ENCODE results near the gene CNOT1. TPM values are rescaled to one million over a fixed set of nuclear protein-coding genes. Genes with fewer than 3 reads are reported as not detected.

CNOT1 gene
- total RNA-seq, 2 experiments from 2014 or later, result 164 to 184 TPM

- H3K27me3 ChIP-seq (ENCODE audit: control insufficient read depth in 1 of 2, insufficient read depth in 2 of 2, low read length in 2 of 2), result no peaks in the 10 kb centered on the region
- H3K9me3 ChIP-seq (ENCODE audit: control insufficient read depth in 1 of 2, insufficient read depth in 1 of 2, low read length in 2 of 2), result no peaks in the 10 kb centered on the region
- no peak for TF ChIP-seq CTCF (IDR thresholded peaks at IDR 0.05)
- Mint-ChIP-seq H3K36me3 (ENCODE audit: low read depth) (peaks cover 93% of the 10 kb centered on the region), H3K4me1 (ENCODE audit: low read depth) (peaks cover 3% of the 10 kb centered on the region), H3K4me3 (no peak overlapping the region), H3K27me3 (no peaks in the 10 kb centered on the region), H3K27ac (no peak overlapping the region), H3K9me3 (no peaks in the 10 kb centered on the region)
- no peaks in the 10 kb centered on the region for H3K4me1 ChIP-seq (ENCODE audit: insufficient read depth, low read length)
- no peak for DNase-seq
- H3K36me3 ChIP-seq (ENCODE audit: insufficient read depth, low read length), result peaks cover 90% of the 10 kb centered on the region
- no peak overlapping the region for H3K27ac ChIP-seq (ENCODE audit: low read depth in 1 of 2, low read length in 2 of 2)
- intact Hi-C loops (cut with DNase I, micrococcal nuclease), result no loop called here
- ATAC-seq (ENCODE audit: poor library complexity), result no peak
- CTCF ChIA-PET, result no interaction called here
- H3K4me3 ChIP-seq (ENCODE audit: low read length), result no peak overlapping the region
- POLR2A ChIA-PET, result no interaction called here
These were observed 72.9 kb downstream of the CNOT1 start for GRCh38 chr16:58556678-58557077.

DNA sequence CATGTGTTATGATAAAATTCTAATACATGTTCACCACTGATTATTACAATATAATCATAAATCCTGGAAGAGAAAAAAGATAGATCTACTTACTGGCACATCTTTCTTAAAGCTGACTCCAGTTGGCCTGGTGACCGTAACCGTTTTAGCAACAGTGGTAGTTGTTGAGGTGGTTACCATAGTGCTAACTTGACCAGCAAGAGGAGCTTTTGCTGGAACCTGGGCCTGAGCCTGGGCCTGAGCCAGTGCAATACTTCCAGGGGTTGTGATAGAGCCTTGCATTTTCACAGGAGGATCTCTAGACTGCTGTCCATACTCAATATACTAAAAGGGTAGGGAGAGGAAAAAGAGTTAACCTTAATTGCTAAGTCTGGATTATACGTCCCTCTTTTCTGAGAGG, 78.1 kb downstream of the CNOT1 start:
- ChIA-PET POLR2A (no interaction called here), CTCF (interaction anchor here (1.2 kb wide), 1 partner anchor 39 kb away, joined by 3 read pairs; no protein-coding TSS in a partner anchor)
- peaks cover 98% of the 10 kb centered on the region for H3K36me3 Mint-ChIP-seq (ENCODE audit: low read depth)
- Histone ChIP-seq H3K27ac (ENCODE audit: low read depth in 1 of 2, low read length in 2 of 2) (no peak overlapping the region), H3K36me3 (ENCODE audit: insufficient read depth, low read length) (peaks cover 97% of the 10 kb centered on the region), H3K9me3 (ENCODE audit: control insufficient read depth in 1 of 2, insufficient read depth in 1 of 2, low read length in 2 of 2) (no peaks in the 10 kb centered on the region), H3K4me1 (ENCODE audit: insufficient read depth, low read length) (no peaks in the 10 kb centered on the region), H3K4me3 (ENCODE audit: low read length) (no peak overlapping the region), H3K27me3 (ENCODE audit: control insufficient read depth in 1 of 2, insufficient read depth in 2 of 2, low read length in 2 of 2) (no peaks in the 10 kb centered on the region)
- H3K27ac Mint-ChIP-seq, result no peak overlapping the region
- H3K4me3 Mint-ChIP-seq, result no peak overlapping the region
- DNase-seq (no peak), ATAC-seq (ENCODE audit: poor library complexity) (no peak)
- TF ChIP-seq CTCF (IDR thresholded peaks at IDR 0.05), result no peak
- H3K9me3 Mint-ChIP-seq, result no peaks in the 10 kb centered on the region
- no peaks in the 10 kb centered on the region for H3K27me3 Mint-ChIP-seq
- intact Hi-C loops (cut with DNase I, micrococcal nuclease), result no loop called here
- H3K4me1 Mint-ChIP-seq (ENCODE audit: low read depth), result no peaks in the 10 kb centered on the region

DNA sequence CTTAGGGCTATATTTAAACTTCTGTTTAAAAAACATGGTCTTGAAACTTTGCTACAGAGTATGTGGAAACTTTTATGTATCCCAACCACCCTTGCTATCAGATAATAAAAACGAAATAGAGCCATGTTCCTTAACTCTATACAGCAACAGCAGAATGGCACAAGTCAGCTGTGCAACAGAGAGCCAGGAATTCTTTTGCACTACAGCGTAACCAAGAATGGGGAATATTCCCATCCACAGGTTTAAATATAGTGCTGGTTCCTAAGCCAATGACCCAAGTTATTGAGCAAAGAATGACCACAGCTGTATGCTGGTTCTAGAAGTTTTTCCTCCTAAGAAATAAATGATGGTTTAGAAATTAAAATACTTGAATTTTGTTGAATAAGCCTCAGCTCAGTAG, 81.2 kb downstream of the CNOT1 start:
- H3K4me1 Mint-ChIP-seq (ENCODE audit: low read depth), result no peaks in the 10 kb centered on the region
- no peaks in the 10 kb centered on the region for H3K27me3 Mint-ChIP-seq
- peak overlapping the region; percentile 20 for H3K27ac Mint-ChIP-seq
- TF ChIP-seq CTCF (IDR thresholded peaks at IDR 0.05), result no peak
- H3K4me3 Mint-ChIP-seq, result no peak overlapping the region
- intact Hi-C loops (cut with DNase I, micrococcal nuclease), result loop anchor here in 1 of 2 experiments (5.0 kb wide), 1 partner anchor 34 kb away; no protein-coding TSS in a partner anchor
- DNase-seq (no peak), ATAC-seq (ENCODE audit: poor library complexity) (no peak)
- Histone ChIP-seq H3K4me3 (ENCODE audit: low read length) (no peak overlapping the region), H3K4me1 (ENCODE audit: insufficient read depth, low read length) (no peaks in the 10 kb centered on the region), H3K27ac (ENCODE audit: low read depth in 1 of 2, low read length in 2 of 2) (no peak overlapping the region), H3K9me3 (ENCODE audit: control insufficient read depth in 1 of 2, insufficient read depth in 1 of 2, low read length in 2 of 2) (no peaks in the 10 kb centered on the region), H3K36me3 (ENCODE audit: insufficient read depth, low read length) (peaks cover 97% of the 10 kb centered on the region), H3K27me3 (ENCODE audit: control insufficient read depth in 1 of 2, insufficient read depth in 2 of 2, low read length in 2 of 2) (no peaks in the 10 kb centered on the region)
- POLR2A ChIA-PET, result no interaction called here
- peaks cover 97% of the 10 kb centered on the region for H3K36me3 Mint-ChIP-seq (ENCODE audit: low read depth)
- H3K9me3 Mint-ChIP-seq, result no peaks in the 10 kb centered on the region
- CTCF ChIA-PET, result no interaction called here

All from CD4-positive, alpha-beta T cell (primary cell).